ENCODE results near the gene MIPOL1.

Gene MIPOL1

GRCh38 chr14:37397941-37398215 lies 200.1 kb downstream of the MIPOL1 start:
- no peak for DNase-seq (ENCODE audit: low spot score)

- DNase-seq (ENCODE audit: low spot score), result no peak
These were observed 201.8 kb downstream of the MIPOL1 start for GRCh38 chr14:37399517-37399916.

DNA sequence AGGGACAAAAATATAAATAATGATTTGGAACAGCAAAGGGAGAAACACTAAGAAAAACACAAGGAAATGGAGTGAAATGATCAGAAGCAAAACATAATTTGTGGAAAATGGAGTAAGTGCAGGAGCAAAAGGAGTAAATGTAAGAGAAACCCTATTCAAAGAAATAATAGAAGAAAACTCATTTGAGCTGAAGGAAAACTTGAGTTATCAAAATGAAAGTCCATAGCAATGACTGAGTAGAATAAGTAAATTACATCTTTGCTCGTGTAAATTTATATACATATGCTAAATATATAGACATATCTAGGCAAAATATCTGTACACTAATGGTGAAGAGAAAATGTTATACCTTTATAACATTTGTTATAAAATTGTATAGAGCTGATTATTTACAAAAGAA lies 203.4 kb downstream of the MIPOL1 start:
- DNase-seq (ENCODE audit: low spot score), result no peak

- DNase-seq (ENCODE audit: low spot score), result no peak
These were observed 205.9 kb downstream of the MIPOL1 start for GRCh38 chr14:37403626-37404025.

GRCh38 chr14:37406095-37406494 lies 208.4 kb downstream of the MIPOL1 start:
- no peak for DNase-seq (ENCODE audit: low spot score)

DNA sequence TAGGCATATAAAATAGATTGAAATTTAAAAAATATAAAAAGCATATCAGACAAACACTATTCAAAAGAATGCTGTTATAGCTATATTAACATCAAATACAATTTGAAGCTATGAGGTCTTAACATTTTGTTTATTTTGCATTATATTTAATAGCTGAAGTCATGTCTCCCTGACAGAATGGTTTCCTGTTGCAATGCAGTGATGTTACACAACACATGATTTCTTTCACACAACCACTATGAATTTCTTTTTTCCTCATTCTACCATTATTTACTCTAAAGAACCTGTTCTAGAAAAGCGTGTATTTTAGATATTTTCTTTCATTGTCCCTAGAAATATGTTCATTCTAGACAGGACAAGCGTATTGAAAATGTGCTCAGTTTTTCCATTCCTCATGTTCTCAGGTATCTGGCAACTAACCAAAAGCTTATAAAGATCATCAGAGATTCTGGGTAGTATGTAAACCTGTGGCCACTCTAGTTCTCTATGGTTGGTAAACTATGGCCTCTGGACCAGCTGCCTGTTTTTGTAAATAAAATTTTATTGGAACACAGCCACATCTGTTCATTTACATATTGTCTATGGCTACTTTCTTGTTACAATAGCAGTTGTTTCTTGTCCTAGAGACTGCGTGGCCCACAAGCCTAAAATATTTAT lies 213.5 kb downstream of the MIPOL1 start:
- DNase-seq (ENCODE audit: low spot score), result peak; percentile 2

DNA sequence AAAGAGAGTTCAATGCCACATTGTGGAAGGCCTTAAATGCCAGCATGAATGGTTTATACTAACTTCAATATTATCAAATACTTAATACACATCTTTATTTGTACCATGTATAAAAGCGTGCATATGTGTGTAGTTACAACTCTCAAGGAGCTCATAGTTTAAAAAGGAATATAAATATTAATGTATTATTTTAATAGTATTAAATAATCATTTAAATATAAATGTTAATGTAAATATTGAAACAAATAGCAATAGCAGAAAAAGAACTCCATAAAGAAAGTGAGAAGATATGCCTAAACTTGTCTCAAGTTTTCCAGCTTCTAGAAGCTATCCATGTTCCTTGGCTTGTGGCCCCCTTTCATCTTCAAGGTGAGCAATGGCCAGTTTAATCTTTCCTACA lies 215.3 kb downstream of the MIPOL1 start:
- DNase-seq (ENCODE audit: low spot score), result no peak

GRCh38 chr14:37413504-37414003 lies 215.8 kb downstream of the MIPOL1 start:
- DNase-seq (ENCODE audit: low spot score), result no peak

GRCh38 chr14:37416264-37416663 lies 218.5 kb downstream of the MIPOL1 start:
- DNase-seq (ENCODE audit: low spot score), result no peak

DNA sequence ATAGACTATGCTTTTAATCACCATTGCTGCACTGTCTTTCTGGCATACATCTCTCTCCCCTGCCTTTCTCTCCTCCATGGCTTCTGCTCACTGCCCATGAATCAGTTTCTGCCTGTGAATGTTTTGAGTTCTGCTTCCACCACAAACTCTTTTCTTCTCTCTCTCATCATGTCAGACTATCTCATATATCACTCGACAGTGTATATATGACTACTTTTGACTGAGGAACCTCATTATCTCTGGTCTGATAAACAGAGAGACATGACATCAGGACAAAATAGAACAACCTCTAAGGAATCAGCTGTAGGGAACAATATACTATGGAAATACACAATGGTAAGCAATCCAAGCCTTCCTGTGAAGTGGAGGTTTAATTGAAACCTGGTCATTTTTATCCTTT lies 219.4 kb downstream of the MIPOL1 start:
- no peak for DNase-seq (ENCODE audit: low spot score)

- no peak for DNase-seq (ENCODE audit: low spot score)
These were observed 220.1 kb downstream of the MIPOL1 start for GRCh38 chr14:37417833-37418232.

- DNase-seq (ENCODE audit: low spot score), result no peak
These were observed 222.9 kb downstream of the MIPOL1 start for GRCh38 chr14:37420622-37421021.

GRCh38 chr14:37422319-37422718 lies 224.6 kb downstream of the MIPOL1 start:
- DNase-seq (ENCODE audit: low spot score), result no peak

- no peak for DNase-seq (ENCODE audit: low spot score)
These were observed 225.0 kb downstream of the MIPOL1 start for GRCh38 chr14:37422748-37423147.

DNA sequence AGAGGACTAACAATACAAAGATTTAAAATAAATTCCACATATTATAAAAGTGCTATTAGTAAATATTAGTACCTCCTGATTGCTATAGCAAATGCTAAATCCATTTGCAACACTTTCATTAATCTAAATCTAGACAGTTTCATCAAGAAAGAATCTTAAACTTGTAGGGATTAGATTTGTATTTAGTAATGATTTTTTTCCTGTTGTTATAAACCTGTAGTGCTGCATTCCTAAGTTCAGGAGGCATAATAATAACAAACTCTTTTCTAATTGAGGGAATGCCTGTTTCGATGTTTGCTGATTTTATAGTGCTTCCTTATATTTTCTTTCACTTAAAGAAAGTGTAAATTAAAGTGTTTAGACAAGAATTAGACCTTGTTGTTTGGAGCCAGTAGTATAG lies 231.2 kb downstream of the MIPOL1 start:
- no peak for DNase-seq (ENCODE audit: low spot score)

- DNase-seq (ENCODE audit: low spot score), result no peak
These were observed 231.9 kb downstream of the MIPOL1 start for GRCh38 chr14:37429618-37430017.

DNA sequence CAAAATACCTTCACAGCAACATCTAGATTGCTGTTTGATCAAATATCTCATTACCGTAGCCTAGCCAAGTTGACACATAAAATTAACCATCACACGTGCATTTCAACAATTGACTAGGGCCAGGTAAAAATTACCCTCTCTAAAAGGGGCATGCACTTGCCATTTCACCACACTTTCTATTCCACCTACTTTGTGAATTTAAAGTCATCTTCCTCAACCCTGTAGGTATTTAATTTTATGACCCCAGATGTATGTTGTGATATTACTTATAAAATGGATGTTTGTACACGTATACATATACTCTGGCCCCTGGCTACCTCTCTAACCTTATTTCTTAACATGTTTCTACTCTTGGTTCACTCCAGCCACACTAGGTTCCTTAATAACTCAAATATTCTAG lies 237.1 kb downstream of the MIPOL1 start:
- DNase-seq (ENCODE audit: low spot score), result no peak

DNA sequence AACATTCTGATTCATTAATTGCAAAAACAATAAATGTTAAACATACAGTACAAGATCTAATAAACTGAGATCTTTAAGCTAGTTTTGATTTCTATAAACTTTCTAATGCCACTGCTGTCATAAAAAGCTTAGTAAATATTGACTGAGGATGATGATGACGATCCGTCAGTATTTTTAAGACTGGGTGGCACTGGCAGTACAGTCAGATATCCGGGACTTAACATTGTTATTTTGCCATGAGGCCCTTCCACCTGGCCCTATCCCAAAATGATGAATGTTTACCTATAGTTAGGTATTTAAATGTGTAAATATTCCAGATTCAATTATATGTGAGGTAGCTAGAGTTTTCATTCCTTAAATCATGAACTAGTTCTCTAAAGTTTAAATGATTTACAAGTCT lies 238.8 kb downstream of the MIPOL1 start:
- no peak for DNase-seq (ENCODE audit: low spot score)

- no peak for DNase-seq (ENCODE audit: low spot score)
These were observed 239.8 kb downstream of the MIPOL1 start for GRCh38 chr14:37437490-37437889.

DNA sequence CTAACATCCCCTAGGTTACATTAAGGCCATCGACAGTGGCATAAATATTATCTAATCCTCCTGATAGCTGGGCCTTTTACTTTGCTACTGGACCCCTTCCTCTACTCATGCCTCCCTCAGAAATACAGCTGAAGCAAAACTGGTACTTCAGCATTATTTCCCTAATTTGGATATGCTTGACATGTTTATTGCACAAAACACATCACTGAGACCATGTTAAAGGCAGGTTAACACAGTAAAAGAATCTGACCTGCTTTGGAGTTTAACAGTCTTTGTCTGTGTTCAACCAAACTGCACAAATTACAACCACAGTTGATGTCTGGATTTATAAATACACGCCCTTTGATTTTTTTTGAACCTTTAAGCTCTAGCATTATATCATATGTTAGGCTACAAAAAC lies 240.7 kb downstream of the MIPOL1 start:
- DNase-seq (ENCODE audit: low spot score), result no peak

DNA sequence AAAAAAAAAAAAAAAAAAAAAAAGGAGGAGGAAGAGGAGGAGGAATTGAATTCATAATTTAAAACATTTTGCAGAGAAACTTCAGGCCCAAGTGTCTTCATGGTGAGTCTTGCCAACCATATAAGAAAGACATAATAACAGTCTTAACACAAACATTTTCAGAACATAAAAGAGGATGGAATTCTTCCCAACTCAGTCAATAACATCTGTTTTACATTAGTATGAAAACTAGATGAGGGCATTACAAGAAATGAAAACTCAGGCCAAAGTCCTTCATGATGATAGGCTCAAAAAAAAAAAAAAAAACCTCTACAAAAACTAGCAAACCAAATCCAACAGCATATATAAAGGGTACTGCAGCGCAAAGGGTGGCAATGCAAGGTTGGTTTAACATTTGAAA lies 245.7 kb downstream of the MIPOL1 start:
- no peak for DNase-seq (ENCODE audit: low spot score)

DNA sequence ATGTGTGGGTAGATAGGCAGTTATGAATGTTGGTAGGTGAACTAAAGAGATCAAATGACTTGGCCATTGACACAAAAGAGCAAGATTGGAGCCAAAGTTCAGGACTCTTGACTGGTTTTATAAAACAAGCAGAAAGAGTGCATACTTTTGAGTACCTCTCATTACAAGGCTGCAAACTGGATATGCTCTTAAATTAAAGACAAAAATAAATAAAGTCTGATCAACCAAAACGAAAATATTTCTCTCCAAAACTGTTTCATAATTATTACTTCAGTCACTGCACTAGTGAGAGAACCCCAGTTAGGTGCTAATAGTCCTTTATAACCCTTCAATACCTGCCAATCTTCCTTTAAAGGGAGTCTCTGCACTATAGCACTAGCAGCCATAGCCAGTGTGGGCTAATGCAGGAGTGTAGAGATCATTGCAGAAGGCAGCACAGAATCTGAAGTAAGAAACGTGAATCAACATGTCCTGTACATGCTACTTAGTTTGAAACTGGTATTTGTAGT lies 250.2 kb downstream of the MIPOL1 start:
- no peak for DNase-seq (ENCODE audit: low spot score)

DNA sequence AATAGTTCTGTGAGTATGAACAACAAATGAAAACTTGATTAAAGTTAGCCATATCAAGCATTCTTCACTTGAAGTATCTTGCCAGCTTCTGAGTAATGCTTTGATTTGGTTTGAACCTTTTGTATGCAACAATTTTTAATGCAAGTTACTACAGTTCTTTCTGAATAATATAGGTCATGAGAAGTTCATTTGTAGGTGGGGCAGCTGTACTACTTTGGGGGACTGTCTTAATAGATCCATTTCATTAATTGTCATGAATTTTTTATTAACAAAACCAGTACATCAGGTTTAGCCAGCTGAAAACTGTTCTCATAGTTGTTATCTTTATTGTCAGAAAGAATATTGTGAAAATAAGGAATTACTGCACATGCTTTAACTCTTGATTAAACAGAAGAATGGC lies 254.6 kb downstream of the MIPOL1 start:
- DNase-seq (ENCODE audit: low spot score), result no peak

DNA sequence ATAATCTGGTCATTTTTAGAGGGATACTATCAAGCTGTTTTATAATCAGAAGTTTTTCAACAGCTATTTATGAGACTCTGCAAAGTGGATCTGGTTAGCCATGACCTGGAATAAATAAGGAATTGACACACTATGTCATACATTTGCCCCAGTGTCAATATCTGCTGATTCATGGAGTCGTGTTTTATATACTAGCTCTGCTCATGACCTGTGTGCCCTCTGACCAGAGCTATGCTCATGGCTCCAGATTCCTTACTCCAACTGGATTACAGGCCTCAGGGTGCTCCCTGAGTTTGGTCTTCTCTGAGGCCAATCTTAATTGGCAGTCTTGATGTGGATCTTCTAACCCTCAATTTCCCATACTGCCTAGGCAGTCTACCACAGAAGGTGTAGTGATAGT lies 256.2 kb downstream of the MIPOL1 start:
- DNase-seq (ENCODE audit: low spot score), result no peak

- no peak for DNase-seq (ENCODE audit: low spot score)
These were observed 259.6 kb downstream of the MIPOL1 start for GRCh38 chr14:37457334-37457733.

Measured in GM03348 (cell line).